Bronchial epithelial cell (primary cell): ENCODE measurements around the gene AKAP4. TPM values are rescaled to one million over a fixed set of nuclear protein-coding genes. Genes with fewer than 3 reads are reported as not detected.

Experiments used
- DNase-seq: peaks from one replicate; pipeline ENCODE4 v3.0.0-alpha.2; 2010; ENCODE audit warnings: low read depth
- FAIRE-seq: peaks from 2 replicates; lab custom pipeline; 2011; peaks lifted over from hg19 to GRCh38; lab: Jason Lieb, UNC
- H3K27me3 ChIP-seq: 2 replicates; pipeline ENCODE4 v1.5.1; 2011; ENCODE audit warnings: low read length; ENCODE audit not compliant: control insufficient read depth, insufficient read depth
- H3K36me3 ChIP-seq: 2 replicates; pipeline ENCODE4 v1.5.1; 2011; ENCODE audit warnings: low read length; ENCODE audit not compliant: control insufficient read depth, insufficient read depth
- H3K4me3 ChIP-seq: 2 replicates; pipeline ENCODE4 v1.5.1; 2011; ENCODE audit warnings: mild to moderate bottlenecking, low read depth, low read length, control low read depth
- total RNA-seq: library from RNA; depleted of rRNA; stranded (reverse); fragments of >200 nt; gene quantifications from 2 replicates; pipeline ENCODE4 v1.2.1, GENCODE V29; 2014
- TF ChIP-seq, protein P1 (sequence below): IDR thresholded peaks from 2 replicates; pipeline ENCODE4 v1.5.1; 2011; ENCODE audit warnings: mild to moderate bottlenecking, moderate library complexity, low read length, control low read depth, inconsistent platforms; ENCODE audit not compliant: insufficient read depth, severe bottlenecking

Gene AKAP4
- total RNA-seq, 1 donor from 2014 or later, result not detected

DNA sequence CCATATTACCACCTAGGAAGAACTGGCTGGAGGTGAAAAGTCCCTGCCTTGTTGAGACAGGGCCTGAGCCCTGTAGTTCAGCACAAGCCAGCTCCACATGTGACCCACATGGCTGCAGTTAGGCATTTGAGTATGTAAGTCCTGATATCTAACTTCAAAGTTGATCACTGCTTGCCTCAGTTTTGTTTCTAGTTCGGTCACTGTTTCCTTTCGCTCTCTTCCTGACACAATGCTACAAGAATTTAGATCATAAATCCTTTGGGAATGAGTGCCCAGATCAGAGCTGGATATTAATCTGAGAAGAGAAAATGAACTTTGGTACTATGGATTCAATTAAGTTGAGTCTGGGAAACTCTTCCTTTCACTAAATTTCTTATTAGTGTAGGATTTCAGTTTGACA lies 48.4 kb downstream of the AKAP4 start:
- DNase-seq (no peak), FAIRE-seq (no peak)
- TF ChIP-seq, protein P1, sequence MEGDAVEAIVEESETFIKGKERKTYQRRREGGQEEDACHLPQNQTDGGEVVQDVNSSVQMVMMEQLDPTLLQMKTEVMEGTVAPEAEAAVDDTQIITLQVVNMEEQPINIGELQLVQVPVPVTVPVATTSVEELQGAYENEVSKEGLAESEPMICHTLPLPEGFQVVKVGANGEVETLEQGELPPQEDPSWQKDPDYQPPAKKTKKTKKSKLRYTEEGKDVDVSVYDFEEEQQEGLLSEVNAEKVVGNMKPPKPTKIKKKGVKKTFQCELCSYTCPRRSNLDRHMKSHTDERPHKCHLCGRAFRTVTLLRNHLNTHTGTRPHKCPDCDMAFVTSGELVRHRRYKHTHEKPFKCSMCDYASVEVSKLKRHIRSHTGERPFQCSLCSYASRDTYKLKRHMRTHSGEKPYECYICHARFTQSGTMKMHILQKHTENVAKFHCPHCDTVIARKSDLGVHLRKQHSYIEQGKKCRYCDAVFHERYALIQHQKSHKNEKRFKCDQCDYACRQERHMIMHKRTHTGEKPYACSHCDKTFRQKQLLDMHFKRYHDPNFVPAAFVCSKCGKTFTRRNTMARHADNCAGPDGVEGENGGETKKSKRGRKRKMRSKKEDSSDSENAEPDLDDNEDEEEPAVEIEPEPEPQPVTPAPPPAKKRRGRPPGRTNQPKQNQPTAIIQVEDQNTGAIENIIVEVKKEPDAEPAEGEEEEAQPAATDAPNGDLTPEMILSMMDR, result no peak
- Histone ChIP-seq H3K27me3 (no peaks in the 10 kb centered on the region), H3K36me3 (no peaks in the 10 kb centered on the region), H3K4me3 (no peak overlapping the region)

DNA sequence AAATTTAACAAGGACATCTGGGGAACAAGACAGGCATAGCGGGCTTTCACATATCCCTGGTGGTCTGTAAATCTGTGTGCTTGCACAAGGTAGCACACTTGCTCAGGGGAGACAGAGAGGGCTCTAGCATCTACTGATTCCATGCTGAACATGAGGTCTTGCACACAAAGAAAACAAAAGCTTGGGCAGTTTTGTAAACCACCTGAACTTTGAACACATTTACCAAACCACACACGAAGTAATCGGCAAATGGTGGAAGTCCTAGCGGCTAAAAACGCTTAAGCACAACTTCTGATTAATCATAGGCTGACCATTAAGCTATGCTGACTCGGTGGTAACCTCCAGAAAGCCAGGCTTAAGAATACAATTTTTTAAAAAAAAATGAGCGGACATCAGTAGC lies 52.8 kb downstream of the AKAP4 start:
- TF ChIP-seq, protein P1, result no peak
- Histone ChIP-seq H3K27me3 (no peaks in the 10 kb centered on the region), H3K36me3 (no peaks in the 10 kb centered on the region), H3K4me3 (no peak overlapping the region)
- DNase-seq (no peak), FAIRE-seq (no peak)

Other genes starting within 250 kb of the AKAP4 start
- under 0.01 TPM in 2 replicates for gene CCNB3, start 3.8 kb upstream of the AKAP4 start, total RNA-seq